HepG2 (cell line): ENCODE results near the gene ISLR2. TPM values are rescaled to one million over a fixed set of nuclear protein-coding genes. Genes with fewer than 3 reads are reported as not detected.
A peak's percentile ranks its signal among the peaks of the same experiment; 100 is the strongest.
"Not testable (repeated sequence)": the region's sequence is repeated elsewhere in the genome, so short reads cannot be mapped to it uniquely, and the experiment has no call there.

Source experiments
- ATAC-seq: fragments of 200-7000 bp; cut with Tn5 transposase; 3 replicates; pipeline ENCODE4 v1.9.1; 2020; ENCODE audit warnings: mild to moderate bottlenecking, moderate library complexity
- Bru-seq: library from RNA; stranded (reverse); fragments of 400-500 nt; gene quantifications from one replicate; lab custom pipeline; 2021; lab: Mats Ljungman, UMichigan
- BruChase-seq, 2 experiments: library from RNA; stranded (reverse); fragments of 400-500 nt; gene quantifications; one replicate each; lab custom pipeline; 2021; lab: Mats Ljungman, UMichigan
- BruUV-seq: library from RNA; stranded (reverse); fragments of 400-500 nt; replicated peaks from 2 replicates; lab custom pipeline; 2021; lab: Mats Ljungman, UMichigan
- CTCF ChIA-PET: fragments of 300-600 bp; formaldehyde crosslinking; extraction: SDS; loops from one replicate; lab custom pipeline; 2021; ENCODE audit warnings: low total read pairs, inconsistent platforms, low intra/inter-chr PET ratio; lab: Yijun Ruan, JAX
- POLR2A ChIA-PET: fragments of 350-600 bp; sonication (Branson Sonifier 250); formaldehyde crosslinking; loops from one replicate; lab custom pipeline; 2020; ENCODE audit warnings: antibody characterized with exemption, inconsistent platforms; lab: Yijun Ruan, JAX
- DNase-seq: peaks from one replicate; pipeline ENCODE4 v3.0.0-alpha.2; 2015; ENCODE audit warnings: low spot score
- FAIRE-seq: peaks from 3 replicates; lab custom pipeline; 2011; peaks lifted over from hg19 to GRCh38; lab: Jason Lieb, UNC
- H2AFZ ChIP-seq: one replicate; pipeline ENCODE4 v1.6.1; 2011; ENCODE audit warnings: low read length, inconsistent platforms
- H3K27ac ChIP-seq: fragments of 300-600 bp; 3 replicates; pipeline ENCODE4 v1.8.0; 2011; ENCODE audit warnings: mixed run types, mild to moderate bottlenecking, mixed read lengths, low read length, inconsistent platforms; ENCODE audit not compliant: insufficient read depth; ENCODE audit errors: extremely low read length
- H3K27me3 ChIP-seq, 2 experiments: fragments of 200-600 bp in 1 of 2; 2 replicates in 1 of 2; 3 replicates in 1 of 2; pipeline versions ENCODE4 v1.6.0 to v1.8.0; 2011; ENCODE audit warnings: low read length in 2 of 2, mild to moderate bottlenecking in 2 of 2, moderate library complexity in 2 of 2, inconsistent platforms in 1 of 2; ENCODE audit not compliant: insufficient read depth in 2 of 2, control insufficient read depth in 1 of 2
- H3K36me3 ChIP-seq, 2 experiments: fragments of 200-600 bp in 1 of 2; replicated peaks in 1 of 2; 2 replicates in 1 of 2; 3 replicates in 1 of 2; pipeline versions ENCODE4 v1.5.1 to v1.8.0; 2011; ENCODE audit warnings: low read length in 2 of 2, inconsistent platforms in 1 of 2; ENCODE audit not compliant: insufficient read depth in 2 of 2, control insufficient read depth in 1 of 2
- H3K4me1 ChIP-seq: 2 replicates; pipeline ENCODE4 v1.5.1; 2012; ENCODE audit warnings: low read length, inconsistent platforms; ENCODE audit not compliant: insufficient read depth
- H3K4me2 ChIP-seq: 2 replicates; pipeline ENCODE4 v1.6.0; 2011; ENCODE audit warnings: low read depth, low read length, inconsistent platforms
- H3K4me3 ChIP-seq, 3 experiments: fragments of 200-600 bp in 1 of 3; sonication (generic), shearing (Covaris generic) in 1 of 3; replicated peaks in 1 of 3; 2 replicates each; pipeline ENCODE4 v1.5.1; 2011 to 2016; ENCODE audit warnings: low read length in 3 of 3, inconsistent platforms in 2 of 3, low read depth in 2 of 3, mild to moderate bottlenecking in 2 of 3, control low read depth in 1 of 3, mixed read lengths in 1 of 3; ENCODE audit not compliant: insufficient read depth in 1 of 3
- H3K79me2 ChIP-seq: one replicate; pipeline ENCODE4 v1.6.1; 2011; ENCODE audit warnings: low read length, inconsistent platforms; ENCODE audit not compliant: insufficient read depth
- H3K9ac ChIP-seq: 2 replicates; pipeline ENCODE4 v1.6.0; 2011; ENCODE audit warnings: mild to moderate bottlenecking, low read depth, low read length, inconsistent platforms; ENCODE audit not compliant: insufficient read depth
- H3K9me3 ChIP-seq: 2 replicates; pipeline ENCODE4 v1.5.1; 2012; ENCODE audit warnings: mild to moderate bottlenecking, low read length
- H4K20me1 ChIP-seq: 2 replicates; pipeline ENCODE4 v1.6.0; 2011; ENCODE audit warnings: inconsistent platforms, mild to moderate bottlenecking, low read length, moderate library complexity; ENCODE audit not compliant: insufficient read depth
- ZNF619 ChIP-seq: sonication (generic); formaldehyde crosslinking; IDR thresholded peaks from 2 replicates; pipeline ENCODE4 v1.4.0; 2020; ENCODE audit warnings: mild to moderate bottlenecking, missing genetic modification reagents
- WGBS: methylation state at CpG from one replicate; pipeline ENCODE4 v1.1.6; 2017; ENCODE audit warnings: low lambda C conversion rate; 5-methylcytosine and 5-hydroxymethylcytosine counted together
- in situ Hi-C: cut with HindIII; loops from 2 replicates; pipeline ENCODE4 v1.10.0; 2017; ENCODE audit warnings: low pct_unique_long_range_greater_than_20kb; ENCODE audit not compliant: extremely low pct_ligation_motif_present
- intact Hi-C: fragments of 100-400 bp; cut with micrococcal nuclease; formaldehyde crosslinking; loops from one replicate; pipeline ENCODE4 v1.10.0; 2022; ENCODE audit not compliant: unreplicated experiment
- long read RNA-seq, 2 experiments: library from RNA in 1 of 2; library from polyadenylated mRNA in 1 of 2; stranded (forward) in 1 of 2; unstranded in 1 of 2; transcript quantifications; one replicate each; pipeline ENCODE4 v2.0.0, GENCODE V29; 2019 to 2022
- polyA minus RNA-seq, 3 experiments: library from RNA; depleted of rRNA, polyadenylated mRNA; stranded (reverse); fragments of >200 nt; gene quantifications; 2 replicates each; pipeline ENCODE4 v1.2.3, GENCODE V29; 2011; ENCODE audit warnings: low replicate concordance in 1 of 3
- polyA plus RNA-seq, 8 experiments: library from polyadenylated mRNA; depleted of rRNA in 3 of 8; stranded (reverse) in 7 of 8; unstranded in 1 of 8; fragments of >200 nt; fragmentation: Illumina TruSeq in 4 of 8; extraction: Trizol in 4 of 8; gene quantifications; 2 replicates each; pipeline versions ENCODE4 v1.2.1 to v1.2.3, GENCODE V29; 2011 to 2016; ENCODE audit warnings: low read depth in 4 of 8, missing spikeins in 1 of 8, mixed read lengths in 1 of 8; ENCODE audit not compliant: insufficient read depth in 1 of 8
- total RNA-seq, 5 experiments: library from RNA; depleted of rRNA; stranded (reverse); fragments of >200 nt; fragmentation: Illumina TruSeq; extraction: Trizol; gene quantifications; 2 replicates each; pipeline ENCODE4 v1.2.3, GENCODE V29; 2016; ENCODE audit warnings: low read depth in 1 of 5

Gene ISLR2
- not detected in 2 replicates for total RNA-seq (2016; rRNA removed; fragmentation: Illumina TruSeq; extraction: Trizol)
- total RNA-seq (2016; cell fraction: cytosol; rRNA removed; fragmentation: Illumina TruSeq; extraction: Trizol; ENCODE audit: low read depth) = not detected in 2 replicates
- not detected in 2 replicates for total RNA-seq (2016; cell fraction: insoluble cytoplasmic fraction; rRNA removed; fragmentation: Illumina TruSeq; extraction: Trizol)
- total RNA-seq (2016; cell fraction: membrane; rRNA removed; fragmentation: Illumina TruSeq; extraction: Trizol) = not detected in 2 replicates
- total RNA-seq (2016; cell fraction: nucleus; rRNA removed; fragmentation: Illumina TruSeq; extraction: Trizol) = not detected in 2 replicates
- not detected in 2 replicates for polyA plus RNA-seq (2011; rRNA removed)
- polyA plus RNA-seq (2011; cell fraction: cytosol; rRNA removed) = not detected in 2 replicates
- polyA plus RNA-seq (2011; cell fraction: nucleus; rRNA removed) = not detected in 2 replicates
- polyA plus RNA-seq (2012) = not detected in 2 replicates
- polyA plus RNA-seq (2016; cell fraction: cytosol; fragmentation: Illumina TruSeq; extraction: Trizol; ENCODE audit: low read depth) = not detected in 2 replicates
- not detected in 2 replicates for polyA plus RNA-seq (2016; cell fraction: insoluble cytoplasmic fraction; fragmentation: Illumina TruSeq; extraction: Trizol; ENCODE audit: low read depth)
- polyA plus RNA-seq (2016; cell fraction: membrane; fragmentation: Illumina TruSeq; extraction: Trizol; ENCODE audit: low read depth) = not detected in 2 replicates
- not detected in 2 replicates for polyA plus RNA-seq (2016; cell fraction: nucleus; fragmentation: Illumina TruSeq; extraction: Trizol; ENCODE audit: insufficient read depth, low read depth)
- not detected in 2 replicates for polyA minus RNA-seq (2011; rRNA and poly(A)+ RNA removed; ENCODE audit: low replicate concordance)
- not detected in 2 replicates for polyA minus RNA-seq (2011; cell fraction: cytosol; rRNA and poly(A)+ RNA removed)
- not detected in 2 replicates for polyA minus RNA-seq (2011; cell fraction: nucleus; rRNA and poly(A)+ RNA removed)
- Bru-seq, nascent RNA = not detected
- percentile 11 among the genes with signal in this experiment for BruChase-seq, experiment 1, labeled RNA remaining after a 6-hour chase
- BruChase-seq, experiment 2, labeled RNA remaining after a 2-hour chase = not detected
- long read RNA-seq, experiment 1 = 0 reads
- long read RNA-seq, experiment 2 = 0 reads

DNA sequence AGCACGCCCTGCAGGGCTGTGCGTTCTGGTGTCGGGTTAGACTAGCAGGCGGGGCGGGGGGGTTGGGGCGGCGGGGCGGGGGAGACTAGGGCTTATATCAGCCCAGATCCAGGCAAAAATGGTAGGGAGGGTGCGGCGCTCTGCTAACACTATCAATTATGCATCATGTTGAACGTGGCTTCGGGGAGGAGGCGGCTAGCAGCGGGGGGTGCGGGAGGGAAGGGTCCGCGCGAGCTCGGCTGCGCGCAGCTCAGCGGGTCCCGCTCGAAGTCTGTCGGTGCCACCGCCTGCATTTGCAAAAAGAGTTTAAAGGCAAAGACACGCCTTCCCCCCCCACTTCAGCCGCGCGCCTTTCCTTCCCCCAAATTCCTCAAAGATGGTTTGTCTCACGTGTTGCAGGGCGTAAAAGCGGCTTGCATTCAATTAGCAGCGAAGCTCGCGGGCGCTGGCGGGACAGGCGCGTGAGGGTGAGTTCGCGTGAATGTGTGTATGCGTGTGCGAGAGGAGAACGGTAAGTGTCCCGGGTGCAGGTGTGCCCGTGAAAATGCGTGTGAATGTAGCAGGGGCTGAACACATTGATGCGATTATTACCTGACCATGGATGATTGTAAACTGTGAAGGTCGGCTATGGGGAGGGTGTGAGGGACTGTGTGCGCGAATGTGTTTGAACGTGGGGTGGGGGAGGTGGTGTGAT is at the start of gene ISLR2:
Gene ISLR2, plus strand, starts transcription at position 432 of the 694 bp plus-strand sequence. CDS start 2,169 bp downstream, outside the sequence.
- Histone ChIP-seq H3K36me3 (no peaks in the 10 kb centered on the region), H3K4me1 (no peaks in the 10 kb centered on the region), H3K27ac (no peak within 1 kb of the TSS), H3K27me3 (peaks cover 10 to 54% of the 10 kb centered on the region in 2 experiments; a peak in 4 of 5 replicates), H3K9ac (no peak within 1 kb of the TSS), H3K4me2 (no peak within 1 kb of the TSS), H2AFZ (no peak within 1 kb of the TSS), H3K79me2 (no peaks in the 10 kb centered on the region), H3K4me3 (no peak within 1 kb of the TSS), H4K20me1 (0 out of 2 replicates have a peak, but pooled peaks cover 2% of the 10 kb centered on the region), H3K9me3 (no peaks in the 10 kb centered on the region)
- no TSS peak for BruUV-seq
- intact Hi-C loops = no loop called here
- 53% methylated on average over 52 of the region's 53 CpGs for WGBS
- in situ Hi-C loops = no loop called here
- no peak for FAIRE-seq
- no peak for TF ChIP-seq ZNF619 (CRISPR knock-in tag)
- DNase-seq = no peak
- ATAC-seq = no peak
- ChIA-PET POLR2A (no interaction called here), CTCF (no interaction called here)

- H2AFZ ChIP-seq, FAIRE-seq, H3K4me2 ChIP-seq, POLR2A ChIA-PET, H3K27ac ChIP-seq, BruUV-seq, H3K4me3 ChIP-seq, intact Hi-C loops, H3K27me3 ChIP-seq, H3K4me1 ChIP-seq, H3K9ac ChIP-seq, ATAC-seq, CTCF ChIA-PET, DNase-seq, H3K79me2 ChIP-seq, H3K36me3 ChIP-seq, in situ Hi-C loops, H3K9me3 ChIP-seq, H4K20me1 ChIP-seq: not testable (repeated sequence)
- WGBS = no CpG with 5 or more reads among the region's 7 CpGs
Observed at GRCh38 chr15:74082450-74082849, 47.9 kb upstream of the ISLR2 start, which contains the start of gene GOLGA6A. Gene GOLGA6A, minus strand, starts transcription at chr15:74082550. Its CDS starts 41 bp downstream, at chr15:74082509.

GRCh38 chr15:74094567-74094966 is 35.8 kb upstream of the ISLR2 start:
- CTCF ChIA-PET = not testable (repeated sequence)

More at GRCh38 chr15:74094567-74094966, 35.8 kb upstream of the ISLR2 start:
- ATAC-seq, H4K20me1 ChIP-seq, H3K4me3 ChIP-seq, intact Hi-C loops, in situ Hi-C loops, H3K4me1 ChIP-seq, H3K36me3 ChIP-seq, H3K27ac ChIP-seq, H3K4me2 ChIP-seq, H3K9ac ChIP-seq, FAIRE-seq, POLR2A ChIA-PET, H2AFZ ChIP-seq, H3K9me3 ChIP-seq, DNase-seq, H3K27me3 ChIP-seq, BruUV-seq, H3K79me2 ChIP-seq: not testable (repeated sequence)
- no CpG with 5 or more reads among the region's 2 CpGs for WGBS
